T-helper 1 cell treated with Interleukin-12 subunit alpha and Interleukin-12 subunit beta and Interleukin-4 antibody, amounts not matched to agents 30 μg/mL and 1 μg/mL, for 36 hours (primary cell): ENCODE measurements around the gene IFNGR2.
A peak's percentile ranks its signal among the peaks of the same experiment; 100 is the strongest.
"Not testable (repeated sequence)": the region's sequence is repeated elsewhere in the genome, so short reads cannot be mapped to it uniquely, and the experiment has no call there.

Source experiments
- H3K27ac Mint-ChIP-seq: one replicate; pipeline ENCODE4 v1.8.0; 2021; ENCODE audit warnings: mild to moderate bottlenecking, mixed read lengths
- H3K27me3 Mint-ChIP-seq: one replicate; pipeline ENCODE4 v1.8.0; 2021; ENCODE audit warnings: low read depth, mixed read lengths
- H3K36me3 Mint-ChIP-seq: one replicate; pipeline ENCODE4 v1.8.0; 2021; ENCODE audit warnings: low read depth, mixed read lengths
- H3K4me1 Mint-ChIP-seq: one replicate; pipeline ENCODE4 v1.8.0; 2021; ENCODE audit warnings: low read depth, mixed read lengths
- H3K4me3 Mint-ChIP-seq: one replicate; pipeline ENCODE4 v1.8.0; 2021; ENCODE audit warnings: mild to moderate bottlenecking, moderate library complexity, mixed read lengths
- H3K9me3 Mint-ChIP-seq: one replicate; pipeline ENCODE4 v1.8.0; 2021; ENCODE audit warnings: mixed read lengths

IFNGR2 gene

GRCh38 chr21:33402001-33402979 lies 923 bp upstream of the IFNGR2 start:
- Mint-ChIP-seq H3K4me1 (peaks cover 7% of the 10 kb centered on the region), H3K27me3 (peaks cover 79% of the 10 kb centered on the region), H3K36me3 (no peaks in the 10 kb centered on the region), H3K4me3 (peak overlapping the region; percentile 52), H3K9me3 (no peaks in the 10 kb centered on the region), H3K27ac (no peak overlapping the region)

GRCh38 chr21:33403786-33404585 lies 773 bp downstream of the IFNGR2 start:
- peaks cover 7% of the 10 kb centered on the region for H3K4me1 Mint-ChIP-seq
- no peaks in the 10 kb centered on the region for H3K36me3 Mint-ChIP-seq
- peak overlapping the region; percentile 78 for H3K4me3 Mint-ChIP-seq
- H3K27ac Mint-ChIP-seq, result no peak overlapping the region
- no peaks in the 10 kb centered on the region for H3K9me3 Mint-ChIP-seq
- H3K27me3 Mint-ChIP-seq, result peaks cover 75% of the 10 kb centered on the region

GRCh38 chr21:33406493-33406892 lies 3.3 kb downstream of the IFNGR2 start:
- H3K36me3 Mint-ChIP-seq, result no peaks in the 10 kb centered on the region
- no peaks in the 10 kb centered on the region for H3K9me3 Mint-ChIP-seq
- H3K4me1 Mint-ChIP-seq, result peaks cover 5% of the 10 kb centered on the region
- peaks cover 79% of the 10 kb centered on the region for H3K27me3 Mint-ChIP-seq
- no peak overlapping the region for H3K27ac Mint-ChIP-seq
- H3K4me3 Mint-ChIP-seq, result no peak overlapping the region

GRCh38 chr21:33411949-33412430 lies 8.8 kb downstream of the IFNGR2 start:
- Mint-ChIP-seq H3K27me3 (peaks cover 58% of the 10 kb centered on the region), H3K9me3 (no peaks in the 10 kb centered on the region), H3K36me3 (peaks cover 3% of the 10 kb centered on the region), H3K27ac (no peak overlapping the region), H3K4me3 (no peak overlapping the region), H3K4me1 (peaks cover 2% of the 10 kb centered on the region)

- H3K36me3 Mint-ChIP-seq, H3K27ac Mint-ChIP-seq, H3K4me3 Mint-ChIP-seq, H3K4me1 Mint-ChIP-seq, H3K9me3 Mint-ChIP-seq: not testable (repeated sequence)
- H3K27me3 Mint-ChIP-seq, result peaks cover 56% of the 10 kb centered on the region
Observed at GRCh38 chr21:33412439-33412831, 9.2 kb downstream of the IFNGR2 start.

GRCh38 chr21:33412832-33413519 lies 9.8 kb downstream of the IFNGR2 start:
- Mint-ChIP-seq H3K36me3 (peaks cover 3% of the 10 kb centered on the region), H3K4me3 (no peak overlapping the region), H3K27ac (no peak overlapping the region), H3K9me3 (no peaks in the 10 kb centered on the region), H3K4me1 (peaks cover 2% of the 10 kb centered on the region), H3K27me3 (peaks cover 58% of the 10 kb centered on the region)

GRCh38 chr21:33414068-33414467 lies 10.9 kb downstream of the IFNGR2 start:
- Mint-ChIP-seq H3K9me3 (no peaks in the 10 kb centered on the region), H3K27me3 (peaks cover 51% of the 10 kb centered on the region), H3K27ac (no peak overlapping the region), H3K36me3 (peaks cover 3% of the 10 kb centered on the region), H3K4me1 (peaks cover 2% of the 10 kb centered on the region), H3K4me3 (no peak overlapping the region)

GRCh38 chr21:33414926-33415325 lies 11.7 kb downstream of the IFNGR2 start:
- Mint-ChIP-seq H3K9me3 (no peaks in the 10 kb centered on the region), H3K27me3 (peaks cover 45% of the 10 kb centered on the region), H3K4me3 (no peak overlapping the region), H3K4me1 (peaks cover 2% of the 10 kb centered on the region), H3K27ac (no peak overlapping the region), H3K36me3 (peaks cover 3% of the 10 kb centered on the region)

GRCh38 chr21:33418691-33419090 lies 15.5 kb downstream of the IFNGR2 start:
- Mint-ChIP-seq H3K27me3 (peaks cover 32% of the 10 kb centered on the region), H3K4me3 (no peak overlapping the region), H3K9me3 (no peaks in the 10 kb centered on the region), H3K36me3 (peaks cover 3% of the 10 kb centered on the region), H3K4me1 (no peaks in the 10 kb centered on the region), H3K27ac (no peak overlapping the region)

GRCh38 chr21:33419538-33420123 lies 16.4 kb downstream of the IFNGR2 start:
- H3K9me3 Mint-ChIP-seq, result no peaks in the 10 kb centered on the region
- H3K4me3 Mint-ChIP-seq, result no peak overlapping the region
- no peak overlapping the region for H3K27ac Mint-ChIP-seq
- peaks cover 3% of the 10 kb centered on the region for H3K36me3 Mint-ChIP-seq
- H3K4me1 Mint-ChIP-seq, result no peaks in the 10 kb centered on the region
- peaks cover 31% of the 10 kb centered on the region for H3K27me3 Mint-ChIP-seq

- Mint-ChIP-seq H3K36me3 (peaks cover 3% of the 10 kb centered on the region), H3K9me3 (no peaks in the 10 kb centered on the region), H3K27ac (no peak overlapping the region), H3K4me1 (no peaks in the 10 kb centered on the region), H3K27me3 (peaks cover 27% of the 10 kb centered on the region), H3K4me3 (no peak overlapping the region)
Observed at GRCh38 chr21:33421713-33422393, 18.6 kb downstream of the IFNGR2 start.

GRCh38 chr21:33424214-33424613 lies 21.0 kb downstream of the IFNGR2 start:
- Mint-ChIP-seq H3K4me3 (no peak overlapping the region), H3K9me3 (no peaks in the 10 kb centered on the region), H3K27me3 (peaks cover 18% of the 10 kb centered on the region), H3K36me3 (peaks cover 5% of the 10 kb centered on the region), H3K4me1 (no peaks in the 10 kb centered on the region), H3K27ac (no peak overlapping the region)

- Mint-ChIP-seq H3K4me3 (no peak overlapping the region), H3K36me3 (peaks cover 8% of the 10 kb centered on the region), H3K27me3 (peaks cover 9% of the 10 kb centered on the region), H3K27ac (no peak overlapping the region), H3K9me3 (no peaks in the 10 kb centered on the region), H3K4me1 (no peaks in the 10 kb centered on the region)
Observed at GRCh38 chr21:33425825-33426224, 22.6 kb downstream of the IFNGR2 start.
